HG02840 (cell line): ENCODE measurements around the gene ITGA11.

Source experiments
- ATAC-seq: cut with Tn5 transposase; IDR thresholded peaks from one replicate; pipeline ENCODE4 v1.9.1; 2021; ENCODE audit warnings: mild to moderate bottlenecking, moderate library complexity, moderate number of reproducible peaks; ENCODE audit not compliant: unreplicated experiment, low FRiP score

Gene ITGA11

DNA sequence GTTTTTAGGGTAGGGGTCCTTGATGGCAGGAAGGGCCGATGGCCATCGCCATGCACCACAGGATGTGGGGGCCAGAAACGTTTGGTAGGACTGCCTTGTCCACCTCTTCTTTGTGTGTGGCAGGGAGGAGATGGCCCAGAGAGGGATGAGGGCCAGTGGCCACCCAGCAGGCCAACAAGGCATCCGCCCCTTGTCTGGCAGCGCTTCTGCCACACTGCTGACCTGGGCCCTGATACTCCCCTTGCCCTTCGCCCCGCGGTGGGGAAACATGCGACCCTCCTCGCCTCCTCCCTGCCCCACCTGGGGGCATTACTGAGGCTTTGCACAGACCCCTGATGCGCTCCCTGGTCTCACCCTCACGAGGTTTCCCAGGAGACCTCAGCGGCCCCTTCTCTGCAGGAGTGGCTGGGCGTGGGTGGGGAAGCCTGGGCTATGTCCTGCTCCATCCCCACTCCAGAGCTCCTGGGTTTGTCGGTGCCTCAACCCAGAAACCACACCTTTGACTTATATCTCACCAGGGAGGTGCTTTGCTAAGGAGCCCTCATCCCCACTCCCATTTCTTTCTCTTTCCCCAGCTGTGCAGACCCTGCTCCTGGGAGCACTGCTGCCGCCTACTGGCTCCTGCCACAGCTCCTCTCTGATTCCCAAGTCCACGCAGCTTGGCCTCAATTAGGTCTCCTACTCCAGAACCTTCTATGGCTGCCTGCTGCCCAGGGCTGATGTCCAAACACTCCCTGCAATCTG is 115.7 kb downstream of the ITGA11 start:
- ATAC-seq, result no peak

DNA sequence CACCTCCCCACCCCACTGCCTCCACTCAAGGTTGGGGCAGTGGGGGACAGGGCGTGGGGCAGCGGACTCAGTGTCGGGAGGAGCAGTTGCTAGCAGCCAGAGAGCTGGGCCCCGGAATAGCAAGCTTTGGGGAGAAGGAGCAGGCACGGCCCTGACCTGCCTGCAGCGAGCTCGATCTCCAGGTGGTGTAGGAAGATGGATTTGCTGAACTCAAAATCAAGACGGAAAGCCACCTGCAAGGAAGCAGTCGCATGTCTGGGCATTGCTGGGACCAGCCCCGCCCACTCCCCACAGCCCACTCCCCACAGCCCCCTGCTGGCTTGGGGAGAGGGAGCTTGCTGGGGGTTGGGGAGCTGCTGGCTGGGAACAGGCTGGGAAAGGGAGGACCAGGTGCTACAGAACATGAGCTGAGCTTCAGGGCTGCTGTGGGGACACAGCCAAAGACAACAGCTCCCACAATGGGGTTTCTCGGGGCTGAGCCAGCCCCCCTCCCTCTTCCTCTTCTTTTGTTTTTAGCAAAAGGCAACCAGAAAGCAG is 116.4 kb downstream of the ITGA11 start:
- ATAC-seq, result no peak

- no peak for ATAC-seq
Measured at GRCh38 chr15:68315035-68315434, 116.9 kb downstream of the ITGA11 start.

GRCh38 chr15:68314563-68314962 is 117.4 kb downstream of the ITGA11 start:
- ATAC-seq, result no peak

GRCh38 chr15:68313501-68314410 is 118.2 kb downstream of the ITGA11 start:
- no peak for ATAC-seq

DNA sequence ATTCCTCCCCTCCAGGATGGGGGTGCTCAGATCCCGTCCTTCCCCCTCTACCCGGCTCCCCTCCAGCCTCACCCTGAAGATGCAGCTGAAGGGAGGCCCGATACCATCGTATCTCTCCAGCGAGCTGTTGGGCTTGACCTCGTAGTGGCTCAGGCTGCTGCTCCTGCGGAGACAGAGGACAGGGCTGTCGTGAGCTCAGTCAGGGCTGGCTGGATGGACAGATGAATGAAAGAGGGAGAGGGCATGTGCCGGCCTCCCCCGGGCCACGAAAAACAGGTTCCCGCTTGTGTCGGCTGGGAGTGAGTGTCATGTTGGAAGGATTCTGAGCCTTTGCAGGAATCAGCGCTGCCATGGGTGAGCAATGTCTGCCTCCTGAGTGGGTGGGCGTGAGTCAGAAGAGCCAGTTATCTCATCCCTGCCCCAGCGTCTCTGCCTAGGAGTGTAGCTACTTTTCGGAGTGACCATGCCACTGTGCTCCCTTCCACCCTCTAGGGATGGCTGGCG is 119.2 kb downstream of the ITGA11 start:
- no peak for ATAC-seq

GRCh38 chr15:68311859-68312557 is 120.0 kb downstream of the ITGA11 start:
- ATAC-seq, result no peak

GRCh38 chr15:68311464-68311835 is 120.5 kb downstream of the ITGA11 start:
- no peak for ATAC-seq

GRCh38 chr15:68310804-68311463 is 121.0 kb downstream of the ITGA11 start:
- no peak for ATAC-seq

DNA sequence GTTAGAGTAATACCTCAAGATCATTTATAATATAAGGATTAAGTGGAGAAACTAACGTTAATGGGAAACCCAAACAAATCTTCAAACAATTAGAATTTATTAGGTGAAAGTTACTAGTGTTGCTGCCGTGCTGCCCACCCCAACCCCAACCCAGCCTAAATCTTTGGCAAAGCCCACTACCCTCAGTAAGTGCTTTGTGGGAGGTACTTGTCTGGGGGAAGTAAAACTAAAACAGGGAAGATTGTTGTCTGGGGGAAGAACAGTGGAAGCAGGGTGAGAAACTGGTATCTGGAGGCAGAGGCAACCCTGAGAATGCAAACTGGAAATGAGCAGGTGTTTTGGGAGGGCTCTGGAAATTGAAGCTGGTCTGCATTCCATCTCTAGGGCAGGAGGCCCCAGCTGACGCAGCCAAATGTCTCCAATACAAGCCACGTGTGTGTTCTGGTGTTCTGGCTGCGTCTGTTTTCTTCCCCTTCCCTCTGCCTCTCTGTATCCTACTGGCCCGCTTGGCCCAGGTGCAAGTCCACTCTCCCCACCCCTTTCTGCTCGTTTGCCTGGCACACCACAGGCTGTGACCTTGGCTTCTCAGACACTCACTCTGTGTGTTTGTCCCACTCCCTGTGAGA is 121.7 kb downstream of the ITGA11 start:
- no peak for ATAC-seq

- ATAC-seq, result no peak
Measured at GRCh38 chr15:68309024-68309423, 122.9 kb downstream of the ITGA11 start.

GRCh38 chr15:68307131-68307928 is 124.6 kb downstream of the ITGA11 start:
- ATAC-seq, result no peak

GRCh38 chr15:68305420-68305871 is 126.5 kb downstream of the ITGA11 start:
- no peak for ATAC-seq

DNA sequence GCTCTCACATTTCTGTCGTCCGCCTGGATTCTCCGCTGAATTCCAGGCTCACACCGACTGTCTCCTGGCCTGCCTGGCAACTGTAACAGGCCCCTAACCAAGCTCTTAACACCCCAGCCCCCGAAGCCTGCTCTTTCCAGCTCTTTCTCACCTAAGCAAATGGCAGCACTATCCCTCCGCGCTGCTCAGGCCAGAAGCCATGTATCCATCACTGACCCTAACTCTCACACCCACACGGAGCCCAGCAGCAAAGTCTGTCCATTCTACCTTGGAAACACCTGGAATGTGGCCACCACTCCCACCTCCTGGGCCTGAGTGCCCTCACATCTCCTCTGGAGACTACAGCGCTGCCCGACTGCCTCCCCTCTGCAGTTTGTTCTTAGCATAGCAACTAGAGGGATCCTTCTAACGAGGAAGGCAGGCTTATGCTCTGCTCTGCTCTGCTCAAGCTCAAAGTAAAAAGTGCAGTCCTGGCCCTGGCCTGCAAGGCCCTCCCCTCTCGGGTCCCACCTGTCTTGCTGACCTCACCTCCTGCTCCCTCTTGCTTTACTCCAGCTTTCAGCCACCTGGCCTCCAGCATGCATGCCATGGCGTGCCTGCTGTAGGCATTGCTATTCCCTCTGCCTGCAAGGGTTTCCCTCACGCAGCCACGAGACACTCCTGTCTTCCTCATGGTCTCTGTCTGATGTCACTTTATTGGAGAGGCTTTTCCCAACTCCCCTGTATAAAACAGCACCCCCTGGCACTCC is 127.2 kb downstream of the ITGA11 start:
- no peak for ATAC-seq

DNA sequence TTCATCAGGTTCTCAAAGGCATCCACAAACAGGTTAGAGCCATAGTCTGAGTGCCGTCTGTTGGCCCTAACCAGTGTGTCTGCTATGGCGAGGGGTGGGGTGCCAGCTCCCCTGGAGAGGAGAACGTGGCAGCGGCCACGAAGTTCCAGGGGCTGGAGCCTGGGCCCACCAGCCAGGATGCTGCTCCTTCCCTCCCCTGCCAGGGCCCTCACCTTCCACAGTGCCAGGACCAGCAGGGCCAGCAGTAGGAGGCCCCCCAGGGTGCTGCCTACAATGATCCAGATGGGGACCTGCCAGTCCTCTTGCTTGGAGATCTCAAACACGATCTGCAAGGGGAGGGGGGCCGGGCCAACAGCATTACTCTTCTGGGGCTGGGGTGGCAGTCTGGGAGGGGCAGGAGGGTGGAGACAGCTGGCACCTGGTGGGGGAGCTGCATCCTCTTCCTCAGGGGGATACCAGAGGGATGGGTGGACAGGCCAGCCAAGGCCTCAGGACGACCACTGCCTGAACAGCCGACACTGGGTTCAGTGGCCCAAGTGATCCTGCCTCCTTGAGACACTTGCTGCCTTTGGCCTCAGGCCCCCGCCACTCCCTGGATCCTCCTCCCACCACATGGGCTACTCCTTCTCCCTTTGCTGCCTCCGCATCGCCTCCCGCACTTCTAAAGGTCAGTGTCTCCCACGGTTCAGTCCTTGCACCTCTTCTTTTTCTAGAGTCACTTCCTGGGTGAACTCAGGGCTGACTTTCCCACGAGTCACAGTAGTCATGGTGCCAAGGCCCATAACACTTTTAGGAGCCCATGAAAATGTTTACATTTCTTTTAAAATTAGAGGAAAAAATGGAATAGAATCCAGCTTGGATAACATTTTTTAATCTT is 128.2 kb downstream of the ITGA11 start:
- no peak for ATAC-seq

DNA sequence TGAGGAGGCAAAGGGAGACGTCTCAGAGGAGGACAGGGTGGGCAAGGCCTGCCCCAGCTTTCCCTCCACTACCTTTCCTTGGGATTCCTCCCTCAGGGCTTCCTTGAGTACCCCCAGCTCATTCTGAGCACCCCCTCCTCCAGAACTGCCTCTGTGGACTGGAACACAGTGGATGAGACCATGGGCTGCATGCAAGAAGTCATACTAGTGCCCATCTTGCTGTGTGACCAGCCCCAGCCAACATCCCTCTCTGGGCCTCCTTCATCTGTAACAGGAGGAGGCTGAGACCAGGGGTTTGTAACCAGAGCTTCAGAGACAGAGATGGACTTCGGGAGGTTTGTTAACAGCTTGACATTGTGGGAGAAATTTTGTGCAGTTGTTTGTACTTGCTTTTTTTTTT is 128.8 kb downstream of the ITGA11 start:
- ATAC-seq, result no peak

DNA sequence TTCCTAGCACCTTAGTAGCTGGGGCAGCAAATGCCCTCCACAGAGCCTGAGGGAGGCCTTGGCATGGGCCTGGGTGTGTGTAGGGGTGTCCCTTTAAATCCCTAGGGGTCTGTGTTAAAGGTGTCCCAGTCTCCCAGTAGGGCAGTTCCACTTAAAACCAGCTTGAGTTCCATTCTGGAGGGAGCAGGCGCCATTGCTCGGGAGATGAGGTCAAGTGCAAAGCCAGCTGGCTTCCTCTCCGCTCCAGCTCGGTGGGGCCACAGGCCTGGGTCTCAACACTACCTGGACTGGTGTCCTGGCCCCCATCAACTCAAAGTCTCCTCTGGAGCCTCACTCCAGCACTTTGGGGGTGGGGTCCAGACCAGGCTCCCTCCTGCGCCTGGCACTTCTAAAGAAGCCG is 129.2 kb downstream of the ITGA11 start:
- ATAC-seq, result no peak
